ENCODE data around the gene MOSPD3.

The MOSPD3 gene

DNA sequence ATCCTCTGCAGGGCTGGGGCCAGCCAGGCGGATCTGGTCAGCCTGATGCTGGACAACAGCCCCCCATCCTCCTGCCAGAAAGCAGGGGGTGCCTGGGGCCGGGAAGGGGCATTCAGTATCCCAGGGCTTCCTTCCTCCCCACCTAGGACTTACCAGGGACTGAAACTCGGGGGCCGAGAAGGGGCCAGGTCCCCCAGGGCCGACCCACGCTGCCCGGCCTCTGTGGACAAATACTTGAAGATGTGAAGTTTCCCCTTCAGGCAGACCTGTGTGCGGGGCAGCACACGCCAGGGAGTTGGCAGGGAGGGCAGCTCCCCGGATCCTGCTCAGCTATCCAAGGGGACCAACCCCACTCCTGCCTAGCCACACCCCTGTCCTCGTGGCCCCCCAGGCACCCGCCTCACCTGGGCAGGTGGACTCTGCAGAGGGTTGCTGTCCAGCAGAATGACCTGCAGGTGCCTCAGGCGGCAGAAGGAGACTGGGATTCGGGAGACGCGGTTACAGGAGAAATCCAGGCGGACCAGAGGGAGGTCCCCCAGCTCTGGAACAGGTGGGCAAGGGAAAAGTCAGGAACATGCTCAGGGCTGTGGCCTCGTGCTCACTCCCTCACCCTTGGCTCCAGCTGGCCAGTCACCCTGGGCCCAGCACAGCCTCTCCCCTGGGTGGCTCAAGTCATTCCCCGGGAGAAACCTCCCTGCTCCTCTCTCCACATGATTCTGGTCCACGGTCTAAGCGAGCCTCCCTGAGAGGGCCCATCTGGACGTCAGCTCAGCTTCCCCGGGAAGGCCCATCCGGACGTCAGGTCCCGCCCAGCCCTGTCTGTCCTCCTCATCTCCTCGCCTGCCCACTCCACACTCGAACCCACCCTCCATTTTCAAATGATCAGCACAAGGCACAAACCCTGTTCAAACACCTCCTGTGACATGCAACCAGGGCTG is 33.8 kb upstream of the MOSPD3 start:
- peaks cover 81% of the 10 kb centered on the region for H3K36me3 ChIP-seq (replicated peaks)

DNA sequence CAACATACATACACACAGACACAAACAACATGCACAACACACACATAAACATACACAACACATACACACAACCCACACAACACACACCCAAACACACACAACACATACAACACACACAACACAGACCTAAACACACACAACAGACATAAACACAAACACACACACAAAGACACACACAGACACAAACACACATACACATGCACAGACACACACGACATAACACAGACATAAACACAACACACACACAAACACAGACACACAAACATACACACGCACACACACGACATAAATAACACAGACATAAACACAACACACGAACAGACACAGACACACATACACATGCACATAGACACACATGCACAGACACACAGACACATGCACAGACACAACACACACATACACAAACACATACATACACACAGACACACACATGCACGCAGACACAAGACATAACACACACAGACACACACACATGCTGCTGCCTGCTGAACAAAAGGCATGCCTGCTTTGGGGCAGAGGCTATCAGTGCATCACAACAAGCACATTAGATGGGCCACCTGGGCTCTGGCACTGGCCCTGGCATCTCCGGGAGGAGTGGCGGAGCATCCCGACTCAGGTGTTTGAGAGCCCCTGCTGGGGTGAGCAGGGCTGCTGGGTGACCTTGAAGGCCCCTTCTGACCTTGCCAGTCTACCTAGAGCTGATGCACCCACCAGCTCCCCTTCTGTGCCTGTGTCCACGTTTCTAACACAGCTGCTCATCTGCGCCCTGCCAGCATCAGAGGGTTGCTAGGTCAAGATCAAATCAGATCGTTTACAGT is 31.7 kb upstream of the MOSPD3 start:
- in situ Hi-C loops (cut with HindIII; ENCODE audit: low pct_ligation_motif_present, low sequenced_read_pairs): no loop called here
- DNase-seq: no peak
- no peak overlapping the region for H3K4me3 ChIP-seq (ENCODE audit: low read depth, low read length)
- peaks cover 64% of the 10 kb centered on the region for H3K36me3 ChIP-seq (replicated peaks)
- TF ChIP-seq, protein P1, sequence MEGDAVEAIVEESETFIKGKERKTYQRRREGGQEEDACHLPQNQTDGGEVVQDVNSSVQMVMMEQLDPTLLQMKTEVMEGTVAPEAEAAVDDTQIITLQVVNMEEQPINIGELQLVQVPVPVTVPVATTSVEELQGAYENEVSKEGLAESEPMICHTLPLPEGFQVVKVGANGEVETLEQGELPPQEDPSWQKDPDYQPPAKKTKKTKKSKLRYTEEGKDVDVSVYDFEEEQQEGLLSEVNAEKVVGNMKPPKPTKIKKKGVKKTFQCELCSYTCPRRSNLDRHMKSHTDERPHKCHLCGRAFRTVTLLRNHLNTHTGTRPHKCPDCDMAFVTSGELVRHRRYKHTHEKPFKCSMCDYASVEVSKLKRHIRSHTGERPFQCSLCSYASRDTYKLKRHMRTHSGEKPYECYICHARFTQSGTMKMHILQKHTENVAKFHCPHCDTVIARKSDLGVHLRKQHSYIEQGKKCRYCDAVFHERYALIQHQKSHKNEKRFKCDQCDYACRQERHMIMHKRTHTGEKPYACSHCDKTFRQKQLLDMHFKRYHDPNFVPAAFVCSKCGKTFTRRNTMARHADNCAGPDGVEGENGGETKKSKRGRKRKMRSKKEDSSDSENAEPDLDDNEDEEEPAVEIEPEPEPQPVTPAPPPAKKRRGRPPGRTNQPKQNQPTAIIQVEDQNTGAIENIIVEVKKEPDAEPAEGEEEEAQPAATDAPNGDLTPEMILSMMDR (IDR thresholded peaks at IDR 0.05; ENCODE audit: low read depth, low read length, missing control alignments): no peak
- no peaks in the 10 kb centered on the region for H3K27me3 ChIP-seq (replicated peaks)
- no peak overlapping the region for H3K27ac ChIP-seq

More for the DNA sequence above, 33.8 kb upstream of the MOSPD3 start:
- TF ChIP-seq, protein P1 (IDR thresholded peaks at IDR 0.05; ENCODE audit: low read depth, low read length, missing control alignments): no peak
- H3K4me3 ChIP-seq (ENCODE audit: low read depth, low read length): no peak overlapping the region
- H3K27me3 ChIP-seq (replicated peaks): no peaks in the 10 kb centered on the region
- no peak for DNase-seq
- H3K27ac ChIP-seq: no peak overlapping the region
- in situ Hi-C loops (cut with HindIII; ENCODE audit: low pct_ligation_motif_present, low sequenced_read_pairs): no loop called here

DNA sequence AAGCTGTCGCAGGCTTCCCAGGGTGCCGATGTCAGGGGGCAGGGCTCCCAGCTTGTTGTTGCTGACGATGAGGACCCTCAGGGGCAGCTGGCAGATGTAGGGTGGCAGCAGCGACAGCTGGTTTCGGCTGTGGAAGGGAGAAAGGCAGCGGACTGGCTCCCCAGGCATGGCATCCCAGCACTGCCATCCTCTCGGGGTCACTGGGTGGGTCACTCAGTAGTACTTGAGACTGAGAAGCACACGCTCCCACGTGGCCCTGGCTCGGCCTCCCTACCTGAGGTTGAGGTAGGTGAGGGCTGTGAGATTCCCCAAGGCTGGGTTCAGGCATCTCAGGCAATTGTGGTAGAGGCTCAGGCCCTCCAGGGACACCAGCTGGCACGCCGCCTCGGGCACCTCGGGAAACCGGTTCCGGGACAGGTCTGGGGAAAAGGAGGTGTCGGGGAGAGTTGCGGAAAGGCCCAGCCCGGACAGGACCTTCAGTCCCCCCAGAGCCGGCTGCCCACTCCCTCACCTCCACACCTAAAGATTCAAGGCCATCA is 30.2 kb upstream of the MOSPD3 start:
- H3K4me3 ChIP-seq (ENCODE audit: low read depth, low read length): no peak overlapping the region

DNA sequence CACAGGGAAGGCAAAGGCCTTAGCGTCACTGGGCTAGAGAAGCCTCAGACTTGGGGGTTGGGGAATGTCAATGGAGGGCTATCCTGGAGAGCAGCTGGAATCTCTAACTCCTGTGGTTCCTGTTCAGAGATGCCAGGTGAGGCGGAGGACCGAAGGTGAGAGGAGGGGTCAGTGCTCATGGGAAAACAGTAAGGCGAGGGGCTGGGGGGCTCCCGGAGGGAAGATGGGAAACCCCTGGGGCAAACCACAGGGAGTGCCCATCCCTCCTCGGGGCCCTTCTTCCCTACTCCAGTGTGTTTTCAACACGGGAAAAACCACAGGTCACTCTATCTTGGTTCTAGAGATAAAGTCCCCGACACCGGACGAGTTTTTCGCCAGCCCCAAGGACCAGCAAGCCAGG is 29.7 kb upstream of the MOSPD3 start:
- Histone ChIP-seq H3K27ac (no peak overlapping the region), H3K36me3 (replicated peaks) (peaks cover 46% of the 10 kb centered on the region), H3K27me3 (replicated peaks) (no peaks in the 10 kb centered on the region), H3K4me3 (ENCODE audit: low read depth, low read length) (no peak overlapping the region)
- TF ChIP-seq, protein P1 (IDR thresholded peaks at IDR 0.05; ENCODE audit: low read depth, low read length, missing control alignments): no peak
- no peak for DNase-seq
- in situ Hi-C loops (cut with HindIII; ENCODE audit: low pct_ligation_motif_present, low sequenced_read_pairs): no loop called here

More for the DNA sequence above, 30.2 kb upstream of the MOSPD3 start:
- Histone ChIP-seq H3K36me3 (replicated peaks) (peaks cover 50% of the 10 kb centered on the region), H3K27ac (no peak overlapping the region), H3K27me3 (replicated peaks) (no peaks in the 10 kb centered on the region)
- no peak for DNase-seq
- in situ Hi-C loops (cut with HindIII; ENCODE audit: low pct_ligation_motif_present, low sequenced_read_pairs): no loop called here
- TF ChIP-seq, protein P1 (IDR thresholded peaks at IDR 0.05; ENCODE audit: low read depth, low read length, missing control alignments): no peak

DNA sequence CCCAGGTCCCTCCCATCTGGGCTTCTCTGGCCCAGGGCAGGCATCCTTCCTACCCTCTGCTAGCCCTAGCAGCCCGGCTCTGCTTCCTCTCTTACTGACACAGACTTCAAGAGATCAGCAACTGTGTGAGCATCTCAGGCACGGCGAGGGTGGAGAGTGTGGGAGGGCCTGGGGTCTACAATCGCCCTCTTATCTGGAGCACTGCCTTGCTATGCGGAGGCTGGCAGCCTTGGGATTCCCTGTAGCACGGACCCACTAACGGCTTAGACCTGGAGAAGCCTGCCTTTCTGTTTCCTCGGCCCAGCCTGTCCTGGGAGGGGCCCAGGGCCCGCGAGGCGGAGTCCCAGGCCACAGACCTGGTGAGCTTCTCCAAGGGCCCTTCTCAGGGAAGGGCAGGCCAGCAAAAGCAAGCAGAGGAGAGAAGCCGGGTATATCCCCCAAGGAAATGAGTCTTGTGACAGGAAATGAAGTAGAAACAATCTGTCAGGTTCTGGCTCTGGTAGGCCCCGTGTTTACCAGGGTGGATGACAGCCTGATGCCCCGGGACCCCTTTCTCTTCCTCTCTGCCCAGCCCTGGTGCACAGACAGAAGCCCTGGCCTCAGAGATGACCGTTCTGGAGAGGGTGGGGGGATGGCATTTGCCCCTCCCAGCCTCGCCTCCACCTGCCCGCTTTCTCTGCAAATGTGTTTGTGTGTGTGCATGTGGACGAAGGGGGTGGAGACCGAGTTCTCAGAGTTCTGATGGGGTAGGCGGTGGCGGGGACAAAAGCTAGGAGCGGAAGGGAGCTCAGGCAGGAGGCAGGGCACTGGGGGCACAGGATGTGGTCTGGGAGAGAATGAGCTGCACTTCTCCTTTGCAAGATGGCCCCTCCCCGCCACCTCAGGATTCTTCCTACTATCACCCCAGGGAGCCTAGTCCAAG is 28.9 kb upstream of the MOSPD3 start:
- peak overlapping the region; percentile 74 for H3K4me3 ChIP-seq (ENCODE audit: low read depth, low read length)
- H3K36me3 ChIP-seq (replicated peaks): peaks cover 38% of the 10 kb centered on the region
- H3K27ac ChIP-seq: peak overlapping the region; percentile 67
- peak; percentile 44 for DNase-seq
- in situ Hi-C loops (cut with HindIII; ENCODE audit: low pct_ligation_motif_present, low sequenced_read_pairs): no loop called here
- H3K27me3 ChIP-seq (replicated peaks): no peaks in the 10 kb centered on the region
- TF ChIP-seq, protein P1 (IDR thresholded peaks at IDR 0.05; ENCODE audit: low read depth, low read length, missing control alignments): no peak

All from brain microvascular endothelial cell (primary cell).